ENCODE results near the gene CLDND2. TPM values are rescaled to one million over a fixed set of nuclear protein-coding genes. Genes with fewer than 3 reads are reported as not detected.
A peak's percentile ranks its signal among the peaks of the same experiment; 100 is the strongest.

The CLDND2 gene
- total RNA-seq, 1 experiment from 2014 or later: not detected

DNA sequence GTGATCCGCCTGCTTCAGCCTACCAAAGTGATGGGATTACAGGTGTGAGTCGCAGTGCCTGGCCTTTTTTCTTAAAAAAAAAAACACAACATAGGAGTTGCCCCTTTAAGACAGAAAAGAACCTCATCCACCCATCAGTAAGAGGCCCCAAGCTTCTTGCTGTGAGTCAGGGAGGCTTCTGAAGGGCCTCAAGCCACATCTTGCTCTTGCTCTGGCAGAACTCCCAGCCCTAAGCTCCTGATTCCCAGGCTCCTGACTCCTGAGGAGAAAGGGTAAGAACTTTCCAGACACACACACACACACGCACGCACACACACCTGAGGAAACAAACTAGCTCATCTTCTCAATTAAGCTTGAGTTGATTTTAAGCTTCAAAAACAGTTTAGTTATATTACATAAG is 9.5 kb downstream of the CLDND2 start:
- H2BK5ac ChIP-seq (ENCODE audit: insufficient read length, low read length): no peak overlapping the region
- H3K36me3 Mint-ChIP-seq (ENCODE audit: insufficient read depth in 1 of 3, low read depth in 3 of 3): no peaks in the 10 kb centered on the region
- H2BK15ac ChIP-seq (ENCODE audit: low read depth, low read length): no peak overlapping the region
- H4K8ac ChIP-seq (replicated peaks; ENCODE audit: insufficient read length, low read depth, low read length): no peak overlapping the region
- no peak overlapping the region for H3K4me2 ChIP-seq (ENCODE audit: insufficient read depth, insufficient read length, low read length)
- H3K4me3 Mint-ChIP-seq: no peak overlapping the region
- no peaks in the 10 kb centered on the region for H3K9me3 Mint-ChIP-seq
- no peak overlapping the region for H2AFZ ChIP-seq (ENCODE audit: low read length)
- TF ChIP-seq, protein P1, sequence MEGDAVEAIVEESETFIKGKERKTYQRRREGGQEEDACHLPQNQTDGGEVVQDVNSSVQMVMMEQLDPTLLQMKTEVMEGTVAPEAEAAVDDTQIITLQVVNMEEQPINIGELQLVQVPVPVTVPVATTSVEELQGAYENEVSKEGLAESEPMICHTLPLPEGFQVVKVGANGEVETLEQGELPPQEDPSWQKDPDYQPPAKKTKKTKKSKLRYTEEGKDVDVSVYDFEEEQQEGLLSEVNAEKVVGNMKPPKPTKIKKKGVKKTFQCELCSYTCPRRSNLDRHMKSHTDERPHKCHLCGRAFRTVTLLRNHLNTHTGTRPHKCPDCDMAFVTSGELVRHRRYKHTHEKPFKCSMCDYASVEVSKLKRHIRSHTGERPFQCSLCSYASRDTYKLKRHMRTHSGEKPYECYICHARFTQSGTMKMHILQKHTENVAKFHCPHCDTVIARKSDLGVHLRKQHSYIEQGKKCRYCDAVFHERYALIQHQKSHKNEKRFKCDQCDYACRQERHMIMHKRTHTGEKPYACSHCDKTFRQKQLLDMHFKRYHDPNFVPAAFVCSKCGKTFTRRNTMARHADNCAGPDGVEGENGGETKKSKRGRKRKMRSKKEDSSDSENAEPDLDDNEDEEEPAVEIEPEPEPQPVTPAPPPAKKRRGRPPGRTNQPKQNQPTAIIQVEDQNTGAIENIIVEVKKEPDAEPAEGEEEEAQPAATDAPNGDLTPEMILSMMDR (conservative IDR thresholded peaks at IDR 0.05): no peak
- peaks cover 25 to 26% of the 10 kb centered on the region in 2 experiments for H3K4me1 Mint-ChIP-seq
- no peak overlapping the region for H2BK120ac ChIP-seq (ENCODE audit: low read depth, low read length, poor library complexity, severe bottlenecking)
- no peak overlapping the region for H3K56ac ChIP-seq (ENCODE audit: insufficient read length, low read depth, low read length)
- H3K9me3 ChIP-seq (ENCODE audit: control insufficient read depth, low read depth, low read length): no peaks in the 10 kb centered on the region
- no peak for DNase-seq
- no peaks in the 10 kb centered on the region for H3K23me2 ChIP-seq (ENCODE audit: insufficient read length, low read depth, low read length, poor library complexity, severe bottlenecking)
- no peak overlapping the region for H4K5ac ChIP-seq (ENCODE audit: insufficient read length, low read depth, low read length)
- no peak overlapping the region for H3K4ac ChIP-seq (ENCODE audit: low read depth, low read length)
- H3K9ac ChIP-seq (ENCODE audit: extremely low read depth, insufficient read length, low read length): no peak overlapping the region
- H3K4me1 ChIP-seq (ENCODE audit: insufficient read depth, low read length): no peaks in the 10 kb centered on the region
- H3T11ph ChIP-seq (ENCODE audit: low read length): no peak overlapping the region
- H4K91ac ChIP-seq (ENCODE audit: insufficient read length, low read depth, low read length): no peak overlapping the region
- no peak overlapping the region for H3K23ac ChIP-seq (ENCODE audit: insufficient read length, low read depth, low read length)
- no peak overlapping the region for H2BK20ac ChIP-seq (ENCODE audit: low read depth, low read length, poor library complexity, severe bottlenecking)
- no peak overlapping the region for H2BK12ac ChIP-seq (ENCODE audit: insufficient read length, low read depth, low read length)
- WGBS (ENCODE audit: extremely low coverage, insufficient read length, low lambda C conversion rate): no CpG with 5 or more reads among the region's 4 CpGs
- no peaks in the 10 kb centered on the region for H4K20me1 ChIP-seq (ENCODE audit: control insufficient read depth, insufficient read depth, insufficient read length)
- no peak overlapping the region for H3K18ac ChIP-seq (ENCODE audit: insufficient read length, low read depth, low read length)
- H3K14ac ChIP-seq (ENCODE audit: insufficient read depth, low read length): no peak overlapping the region
- H3K27ac Mint-ChIP-seq: peak overlapping the region in 1 of 3 experiments; percentile 84; a peak in 1 of 7 replicates
- H3K27me3 ChIP-seq (ENCODE audit: insufficient read depth, low read length): no peaks in the 10 kb centered on the region
- H2AK5ac ChIP-seq (ENCODE audit: insufficient read length, low read length): no peak overlapping the region
- H3K27ac ChIP-seq (ENCODE audit: insufficient read length, low read depth, low read length): no peak overlapping the region
- H3K79me1 ChIP-seq (ENCODE audit: insufficient read depth, low read depth, low read length, poor library complexity, severe bottlenecking): no peaks in the 10 kb centered on the region
- H3K79me2 ChIP-seq (ENCODE audit: insufficient read depth, low read length): no peaks in the 10 kb centered on the region
- H3K27me3 Mint-ChIP-seq (ENCODE audit: low read depth): no peaks in the 10 kb centered on the region

Data from H9 (cell line).